ENCODE measurements around the gene FXYD1.

Gene FXYD1

DNA sequence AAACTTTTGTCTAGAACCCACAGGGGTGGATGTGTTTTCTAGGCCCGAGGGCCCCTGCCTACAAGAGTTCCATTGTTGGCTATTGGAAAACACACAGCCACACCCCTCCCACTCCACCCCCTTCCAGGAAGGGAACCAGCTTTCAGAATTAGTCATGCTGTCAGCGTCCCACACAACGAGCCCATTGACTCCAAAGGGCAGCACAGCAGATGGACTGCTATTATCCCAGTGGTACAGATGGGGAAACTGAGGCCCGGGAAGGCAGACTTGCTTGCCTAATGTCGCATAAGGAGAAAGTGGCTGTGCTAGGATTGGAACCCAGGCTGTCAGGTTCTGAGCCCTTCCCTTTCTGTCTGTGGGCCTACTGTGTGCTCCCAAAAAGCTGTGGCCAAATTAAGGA, 31.1 kb upstream of the FXYD1 start:
- no peak for DNase-seq (ENCODE audit: low spot score)

DNA sequence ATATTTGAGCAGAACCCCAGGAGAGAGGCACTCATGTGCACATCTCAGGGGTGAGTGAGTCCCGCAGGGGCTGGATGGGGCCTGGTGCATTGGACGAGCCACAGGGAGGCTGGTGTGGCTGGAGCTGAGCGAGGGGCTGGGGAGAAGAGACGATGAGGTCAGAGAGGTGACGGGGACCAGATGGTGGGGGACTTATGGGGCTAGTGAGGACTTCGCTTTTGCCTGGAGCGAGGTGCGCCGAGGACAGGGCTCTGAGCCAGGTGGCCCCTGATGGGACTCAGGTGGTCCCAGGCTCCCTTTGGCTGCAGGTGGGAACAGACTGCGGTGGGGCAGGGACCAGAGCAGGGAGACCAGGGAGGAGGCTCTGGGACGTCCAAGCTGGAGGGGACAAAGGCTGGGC, 29.9 kb upstream of the FXYD1 start:
- no peak for DNase-seq (ENCODE audit: low spot score)

GRCh38 chr19:35109395-35110112, 29.1 kb upstream of the FXYD1 start:
- DNase-seq (ENCODE audit: low spot score): no peak

- no peak for DNase-seq (ENCODE audit: low spot score)
Measured at GRCh38 chr19:35110974-35111373, 27.6 kb upstream of the FXYD1 start.

- DNase-seq (ENCODE audit: low spot score): no peak
Measured at GRCh38 chr19:35112995-35113688, 25.5 kb upstream of the FXYD1 start.

- DNase-seq (ENCODE audit: low spot score): no peak
Measured at GRCh38 chr19:35114353-35115176, 24.1 kb upstream of the FXYD1 start.

DNA sequence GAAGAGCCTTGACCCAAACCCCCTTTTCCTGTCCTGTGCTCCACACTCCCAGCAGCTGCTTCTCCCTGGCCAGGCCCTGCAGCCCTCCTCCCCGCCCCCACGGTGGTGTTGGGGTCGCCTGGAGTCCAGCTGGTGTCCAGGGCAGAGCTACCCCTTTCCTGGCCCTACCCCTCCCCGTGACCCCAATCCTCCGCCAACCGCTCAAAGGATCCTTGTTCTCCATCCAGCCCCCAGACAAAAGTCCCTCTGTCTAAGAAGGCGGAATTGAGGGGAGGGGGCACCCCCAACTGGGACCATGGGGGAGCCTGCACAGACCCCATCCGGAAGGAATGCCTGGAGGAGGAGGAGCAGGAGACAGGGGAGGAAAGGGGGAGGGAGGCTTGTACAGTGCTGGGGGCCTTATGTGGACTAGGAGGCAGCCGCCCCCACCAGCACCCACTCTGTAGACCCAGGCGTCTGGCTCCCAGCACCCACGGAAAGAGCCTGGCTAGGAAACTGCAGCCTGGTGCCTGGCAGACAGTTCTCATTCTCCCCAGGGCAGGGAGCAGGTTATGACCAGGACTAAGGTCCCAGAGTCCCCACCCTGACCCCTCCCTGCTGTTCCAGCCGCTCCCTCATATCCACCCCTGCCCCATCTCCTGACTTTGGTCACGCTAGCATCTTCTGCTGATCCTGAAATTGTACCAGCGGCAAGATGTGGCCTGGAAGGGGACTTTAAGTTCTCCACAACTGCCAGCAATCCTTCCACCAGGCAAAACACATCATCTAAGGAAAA, 23.3 kb upstream of the FXYD1 start, which contains the start of gene FXYD3:
FXYD3 (plus strand) TSS at position 647 of the 775 bp plus-strand sequence. CDS start 3,554 bp downstream, outside the sequence.
- no peak for DNase-seq (ENCODE audit: low spot score)

GRCh38 chr19:35116072-35116801, 22.4 kb upstream of the FXYD1 start:
- DNase-seq (ENCODE audit: low spot score): no peak

DNA sequence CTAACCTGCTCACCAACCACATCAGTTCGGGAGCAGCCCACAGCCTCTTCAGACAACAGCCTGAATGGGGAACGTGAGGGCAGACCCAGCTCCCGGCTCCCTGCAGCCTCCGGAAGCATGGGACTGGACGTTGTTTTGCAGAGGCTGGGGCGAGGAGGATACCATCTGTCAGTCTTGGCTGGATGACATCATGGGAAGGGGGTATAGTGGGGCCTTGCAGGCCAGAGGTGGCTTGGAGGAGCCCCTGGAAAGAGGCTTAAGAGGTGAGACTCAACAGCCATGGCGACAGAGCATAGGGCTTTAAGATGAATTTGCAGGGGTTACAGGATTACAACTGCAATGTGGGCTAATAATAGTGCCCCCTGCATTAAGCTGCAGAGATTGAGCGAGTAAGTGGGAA, 21.5 kb upstream of the FXYD1 start:
- DNase-seq (ENCODE audit: low spot score): no peak

GRCh38 chr19:35117799-35118198, 20.8 kb upstream of the FXYD1 start:
- DNase-seq (ENCODE audit: low spot score): no peak

- no peak for DNase-seq (ENCODE audit: low spot score)
Measured at GRCh38 chr19:35118268-35119020, 20.2 kb upstream of the FXYD1 start.

DNA sequence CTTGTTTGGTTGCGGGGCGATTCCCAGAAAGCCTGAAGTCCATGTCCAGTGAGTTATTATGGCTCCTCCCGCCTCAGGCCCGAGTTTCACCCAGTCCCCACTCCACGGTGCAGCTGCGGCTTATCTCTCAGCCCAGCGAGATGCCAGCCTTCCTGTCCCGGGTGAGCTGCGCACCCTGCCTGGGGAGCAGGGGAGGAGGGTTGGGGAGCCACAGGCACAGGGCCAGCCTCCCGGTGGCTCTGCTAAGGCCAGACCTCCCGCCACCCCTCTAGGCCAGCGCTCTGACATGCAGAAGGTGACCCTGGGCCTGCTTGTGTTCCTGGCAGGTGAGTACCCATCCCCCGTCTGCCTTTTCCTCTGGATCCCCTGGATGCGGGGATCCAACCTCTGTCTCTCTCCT, 19.5 kb upstream of the FXYD1 start:
- DNase-seq (ENCODE audit: low spot score): no peak

- DNase-seq (ENCODE audit: low spot score): no peak
Measured at GRCh38 chr19:35119578-35120155, 19.0 kb upstream of the FXYD1 start.

DNA sequence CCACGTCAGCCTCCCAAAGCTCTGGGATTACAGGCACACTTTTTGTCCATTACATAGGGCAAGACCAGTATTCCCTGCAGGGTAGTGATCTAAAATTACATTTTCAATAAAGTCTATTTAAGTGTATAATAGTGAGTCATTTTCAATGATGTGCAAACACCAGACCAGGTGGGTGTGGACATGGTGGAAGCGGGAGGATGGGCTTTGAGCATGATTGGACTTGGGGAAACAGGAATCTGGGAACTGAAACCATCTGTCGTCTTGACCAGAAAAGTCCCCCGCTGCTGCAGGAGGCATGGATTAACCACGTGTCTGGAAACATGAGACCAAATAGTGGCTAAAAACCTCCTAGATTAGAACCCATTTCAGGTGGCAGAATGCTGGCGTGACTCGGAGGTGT, 18.1 kb upstream of the FXYD1 start:
- DNase-seq (ENCODE audit: low spot score): no peak

DNA sequence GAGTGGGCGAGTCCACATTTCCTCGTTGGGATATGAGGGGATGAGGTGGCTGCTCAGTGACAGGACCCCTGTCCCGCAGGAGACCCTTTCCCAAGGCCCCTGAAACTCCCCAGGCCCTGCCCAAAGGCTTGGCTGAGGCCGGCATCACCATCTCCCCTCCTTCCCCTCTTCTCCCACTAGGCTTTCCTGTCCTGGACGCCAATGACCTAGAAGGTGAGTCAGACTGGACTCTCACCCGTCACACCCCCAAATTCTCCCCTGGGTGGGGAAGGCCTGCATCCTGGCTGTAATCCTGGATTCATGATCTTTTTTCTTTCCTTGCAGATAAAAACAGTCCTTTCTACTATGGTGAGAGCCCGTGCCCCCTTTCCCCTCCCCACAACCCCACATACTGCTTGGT, 17.7 kb upstream of the FXYD1 start:
- DNase-seq (ENCODE audit: low spot score): no peak

- no peak for DNase-seq (ENCODE audit: low spot score)
Measured at GRCh38 chr19:35122687-35123551, 15.7 kb upstream of the FXYD1 start.

- no peak for DNase-seq (ENCODE audit: low spot score)
Measured at GRCh38 chr19:35123573-35123972, 15.1 kb upstream of the FXYD1 start.

GRCh38 chr19:35124098-35125060, 14.2 kb upstream of the FXYD1 start:
- peak; percentile 91 for DNase-seq (ENCODE audit: low spot score)

All from kidney capillary endothelial cell (primary cell).